GM12878 (cell line): Measurements from ENCODE around the gene PTPRN2. TPM values are rescaled to one million over a fixed set of nuclear protein-coding genes. Genes with fewer than 3 reads are reported as not detected.

Experiments used
- ATAC-seq: fragments of 200-7000 bp; cut with Tn5 transposase; 3 replicates; pipeline ENCODE4 v1.9.1; 2020; ENCODE audit warnings: mild to moderate bottlenecking, moderate library complexity
- BruUV-seq: library from RNA; stranded (reverse); fragments of 400-500 nt; replicated peaks from 2 replicates; lab custom pipeline; 2021; lab: Mats Ljungman, UMichigan
- CTCF ChIA-PET: fragments of 300-600 bp; sonication (Branson Sonifier 250); formaldehyde crosslinking; extraction: SDS; loops from one replicate; lab custom pipeline; 2021; ENCODE audit warnings: inconsistent platforms; lab: Yijun Ruan, JAX
- POLR2A ChIA-PET: fragments of 350-600 bp; formaldehyde crosslinking; extraction: SDS; loops from one replicate; lab custom pipeline; 2021; ENCODE audit warnings: inconsistent platforms; lab: Charles Lee
- RAD21 ChIA-PET: fragments of 300-600 bp; sonication (Branson Sonifier 250); formaldehyde crosslinking; loops from one replicate; lab custom pipeline; 2023; ENCODE audit warnings: antibody characterized with exemption; ENCODE audit not compliant: unreplicated experiment; lab: Charles Lee
- SMC1A ChIA-PET: fragments of 300-600 bp; sonication (Branson Sonifier 250); formaldehyde crosslinking; loops from one replicate; lab custom pipeline; 2023; ENCODE audit not compliant: unreplicated experiment, uncharacterized antibody; lab: Charles Lee
- DNase-seq: peaks from one replicate; pipeline ENCODE4 v3.0.0-alpha.2; 2011; ENCODE audit warnings: low read depth, low spot score
- FAIRE-seq: peaks from 3 replicates; lab custom pipeline; 2011; peaks lifted over from hg19 to GRCh38; lab: Jason Lieb, UNC
- H2AFZ ChIP-seq: 2 replicates; pipeline ENCODE4 v1.6.0; 2011; ENCODE audit warnings: low read depth, low read length, control low read depth; ENCODE audit not compliant: control insufficient read depth
- H3K27ac ChIP-seq: 2 replicates; pipeline ENCODE4 v1.5.1; 2011; ENCODE audit warnings: control low read depth; ENCODE audit not compliant: control insufficient read depth, insufficient read depth
- H3K27me3 ChIP-seq, 2 experiments: replicated peaks in 1 of 2; 2 replicates each; pipeline versions ENCODE4 v1.6.0 to v1.6.1; 2011; ENCODE audit warnings: low read length in 1 of 2; ENCODE audit not compliant: control insufficient read depth in 2 of 2, insufficient read depth in 2 of 2
- H3K36me3 ChIP-seq, 2 experiments: 2 replicates each; pipeline ENCODE4 v1.5.1; 2011; ENCODE audit warnings: low read length in 1 of 2; ENCODE audit not compliant: control insufficient read depth in 2 of 2, insufficient read depth in 2 of 2
- H3K4me1 ChIP-seq: 2 replicates; pipeline ENCODE4 v1.6.1; 2011; ENCODE audit warnings: mild to moderate bottlenecking, low read length, moderate library complexity, mixed read lengths; ENCODE audit not compliant: control insufficient read depth, insufficient read depth
- H3K4me2 ChIP-seq: 2 replicates; pipeline ENCODE4 v1.6.0; 2011; ENCODE audit warnings: control low read depth; ENCODE audit not compliant: control insufficient read depth, insufficient read depth
- H3K4me3 ChIP-seq: fragments of 200-600 bp; sonication (generic); 2 replicates; pipeline ENCODE4 v1.5.1; 2016
- H3K79me2 ChIP-seq: 2 replicates; pipeline ENCODE4 v1.6.0; 2011; ENCODE audit warnings: low read length; ENCODE audit not compliant: control insufficient read depth, insufficient read depth
- H3K9ac ChIP-seq: 2 replicates; pipeline ENCODE4 v1.8.0; 2011; ENCODE audit warnings: low read length, control low read depth, mixed read lengths; ENCODE audit not compliant: control insufficient read depth, insufficient read depth
- H3K9me3 ChIP-seq: replicated peaks from 3 replicates; pipeline ENCODE4 v1.5.1; 2011; ENCODE audit warnings: mild to moderate bottlenecking, low read length; ENCODE audit not compliant: control insufficient read depth, insufficient read depth
- H4K20me1 ChIP-seq: 2 replicates; pipeline ENCODE4 v1.6.0; 2011; ENCODE audit not compliant: control insufficient read depth, insufficient read depth
- BACH1 ChIP-seq: fragments of 450-650 bp; IDR thresholded peaks from 2 replicates; pipeline ENCODE4 v1.6.1; 2017; ENCODE audit warnings: mild to moderate bottlenecking, borderline replicate concordance
- CBX5 ChIP-seq: sonication (generic); IDR thresholded peaks from 2 replicates; pipeline ENCODE4 v1.6.1; 2016; ENCODE audit warnings: low read depth, moderate library complexity, mild to moderate bottlenecking, inconsistent platforms
- CHD4 ChIP-seq: fragments of 200-600 bp; sonication (generic); IDR thresholded peaks from 2 replicates; pipeline ENCODE4 v1.6.1; 2016; ENCODE audit warnings: mild to moderate bottlenecking
- DPF2 ChIP-seq: fragments of 450-650 bp; IDR thresholded peaks from 2 replicates; pipeline ENCODE4 v1.6.1; 2017; ENCODE audit warnings: mild to moderate bottlenecking
- ESRRA ChIP-seq: IDR thresholded peaks from 2 replicates; pipeline ENCODE4 v1.6.1; 2012; ENCODE audit warnings: mild to moderate bottlenecking, low read length, improper control_type of control experiment
- EZH2 ChIP-seq: IDR thresholded peaks from 2 replicates; pipeline ENCODE4 v1.6.1; 2012; ENCODE audit warnings: low read depth, mild to moderate bottlenecking, control low read depth, inconsistent platforms, low read length, borderline replicate concordance; ENCODE audit not compliant: control insufficient read depth
- IRF4 ChIP-seq: IDR thresholded peaks from 2 replicates; pipeline ENCODE4 v1.6.1; 2011; ENCODE audit warnings: low read depth, low read length
- MTA2 ChIP-seq: fragments of 450-650 bp; IDR thresholded peaks from 2 replicates; pipeline ENCODE4 v1.6.1; 2016; ENCODE audit warnings: low read depth, mild to moderate bottlenecking, moderate library complexity
- NFYB ChIP-seq: IDR thresholded peaks from 2 replicates; pipeline ENCODE4 v1.6.1; 2011; ENCODE audit warnings: low read depth, mild to moderate bottlenecking, low read length, improper control_type of control experiment, moderate library complexity; ENCODE audit not compliant: insufficient read depth
- PAX5 ChIP-seq: IDR thresholded peaks from 2 replicates; pipeline ENCODE4 v1.6.1; 2011; ENCODE audit warnings: low read depth, low read length, borderline replicate concordance
- PML ChIP-seq: IDR thresholded peaks from 2 replicates; pipeline ENCODE4 v1.6.1; 2012; ENCODE audit warnings: low read length, inconsistent platforms
- RAD21 ChIP-seq: IDR thresholded peaks from 2 replicates; pipeline ENCODE4 v1.6.1; 2011; ENCODE audit warnings: mild to moderate bottlenecking, low read depth, low read length, moderate library complexity; ENCODE audit not compliant: insufficient read depth
- RFX5 ChIP-seq: IDR thresholded peaks from 2 replicates; pipeline ENCODE4 v1.6.1; 2011; ENCODE audit warnings: low read depth, low read length, improper control_type of control experiment
- SMAD5 ChIP-seq: IDR thresholded peaks from 2 replicates; pipeline ENCODE4 v1.6.1; 2016; ENCODE audit warnings: antibody characterized with exemption, low read depth
- TAF1 ChIP-seq: IDR thresholded peaks from 2 replicates; pipeline ENCODE4 v1.6.1; 2011; ENCODE audit warnings: mild to moderate bottlenecking, low read depth, low read length, borderline replicate concordance
- TCF3 ChIP-seq: IDR thresholded peaks from 2 replicates; pipeline ENCODE4 v1.6.1; 2012; ENCODE audit warnings: low read depth, mild to moderate bottlenecking, low read length, borderline replicate concordance; ENCODE audit not compliant: insufficient read depth
- ZNF217 ChIP-seq: fragments of 450-650 bp; IDR thresholded peaks from 2 replicates; pipeline ENCODE4 v1.6.1; 2017; ENCODE audit warnings: antibody characterized with exemption, mild to moderate bottlenecking
- WGBS: methylation state at CpG from one replicate; pipeline ENCODE4 v1.1.6; 2016; ENCODE audit warnings: low lambda C conversion rate; ENCODE audit not compliant: insufficient replicate concordance, insufficient coverage; ENCODE audit errors: missing lambda C conversion rate; 5-methylcytosine and 5-hydroxymethylcytosine counted together
- in situ Hi-C: fragments of 300-500 bp; cut with MboI; formaldehyde crosslinking; loops from 9 replicates; pipeline ENCODE4 v1.14.3; 2018; ENCODE audit warnings: mixed read lengths
- intact Hi-C: fragments of 100-400 bp; cut with micrococcal nuclease; formaldehyde crosslinking; loops from one replicate; pipeline ENCODE4 v1.14.2; 2022; ENCODE audit not compliant: unreplicated experiment
- polyA plus RNA-seq, 11 experiments: library from polyadenylated mRNA; depleted of rRNA in 4 of 11; unstranded in 6 of 11; stranded (reverse) in 5 of 11; fragments of >200 nt; fragmentation: Nextera tagmentation in 4 of 11; fragmentation: Illumina TruSeq in 1 of 11; extraction: Ambion mirVana in 4 of 11; extraction: Trizol in 1 of 11; gene quantifications; 1 replicate in 1 of 11; 2 replicates in 10 of 11; pipeline versions ENCODE4 v1.2.1 to v1.2.3, GENCODE V29; 2011 to 2016; ENCODE audit warnings: inconsistent platforms in 2 of 11, missing spikeins in 2 of 11, low read depth in 1 of 11
- total RNA-seq, 4 experiments: library from RNA; depleted of rRNA in 3 of 4; stranded (reverse); fragments of >200 nt in 3 of 4; fragmentation: Illumina TruSeq in 1 of 4; extraction: Trizol in 1 of 4; gene quantifications; 2 replicates each; pipeline versions ENCODE4 v1.2.1 to v1.2.3, GENCODE V29; 2013 to 2021
- TF ChIP-seq, protein P1 (sequence below): IDR thresholded peaks from 2 replicates; pipeline ENCODE4 v1.6.1; 2012; ENCODE audit warnings: low read depth, low read length, improper control_type of control experiment
- TF ChIP-seq, protein P2 (sequence below): IDR thresholded peaks from 2 replicates; pipeline ENCODE4 v1.6.1; 2011; ENCODE audit warnings: borderline replicate concordance, low read depth, mild to moderate bottlenecking, moderate library complexity, low read length; ENCODE audit not compliant: insufficient read depth, poor library complexity, severe bottlenecking

Gene PTPRN2
- total and polyA plus RNA-seq, 10 of the 15 experiments (the other 5 are each of a cell fraction or from before 2014, with no cell fraction given): 5.4 TPM; not detected in 9

DNA sequence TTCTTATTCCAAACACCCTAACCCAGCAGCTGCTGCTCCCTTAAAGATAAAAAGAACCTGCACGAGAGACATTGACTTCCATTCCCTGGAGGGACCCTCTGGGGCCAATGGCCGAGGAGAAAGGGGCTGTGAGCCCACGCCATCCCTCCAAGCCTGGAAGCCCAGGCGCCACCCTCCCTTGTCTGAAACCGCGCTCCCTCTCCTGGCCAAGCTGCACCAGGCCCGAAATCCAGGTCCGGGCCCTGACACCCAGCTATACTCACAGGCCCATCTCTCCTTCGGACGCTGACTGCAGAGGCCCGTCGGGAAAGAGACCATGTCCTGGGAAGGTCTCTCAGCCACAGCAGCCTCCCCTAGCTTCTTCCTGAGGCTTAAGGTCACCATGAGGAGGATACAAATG is 196.5 kb downstream of the PTPRN2 start:
- TF ChIP-seq, protein P1, sequence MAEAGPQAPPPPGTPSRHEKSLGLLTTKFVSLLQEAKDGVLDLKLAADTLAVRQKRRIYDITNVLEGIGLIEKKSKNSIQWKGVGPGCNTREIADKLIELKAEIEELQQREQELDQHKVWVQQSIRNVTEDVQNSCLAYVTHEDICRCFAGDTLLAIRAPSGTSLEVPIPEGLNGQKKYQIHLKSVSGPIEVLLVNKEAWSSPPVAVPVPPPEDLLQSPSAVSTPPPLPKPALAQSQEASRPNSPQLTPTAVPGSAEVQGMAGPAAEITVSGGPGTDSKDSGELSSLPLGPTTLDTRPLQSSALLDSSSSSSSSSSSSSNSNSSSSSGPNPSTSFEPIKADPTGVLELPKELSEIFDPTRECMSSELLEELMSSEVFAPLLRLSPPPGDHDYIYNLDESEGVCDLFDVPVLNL: no peak
- no peaks in the 10 kb centered on the region for H3K36me3 ChIP-seq
- H3K27me3 ChIP-seq: no peaks in the 10 kb centered on the region
- FAIRE-seq (no peak), ATAC-seq (no peak), DNase-seq (no peak)
- no peaks in the 10 kb centered on the region for H3K79me2 ChIP-seq
- H3K9me3 ChIP-seq: peaks cover 2% of the 10 kb centered on the region; the same call in 1 of the 3 replicates
- no peaks in the 10 kb centered on the region for H4K20me1 ChIP-seq
- 67% methylated on average over 12 of the region's 12 CpGs for WGBS
- POLR2A ChIA-PET: no interaction called here
- BruUV-seq: no TSS peak
- H2AFZ ChIP-seq: no peak overlapping the region
- intact Hi-C loops (no loop called here), in situ Hi-C loops (no loop called here)
- CTCF ChIA-PET: no interaction called here
- H3K4me2 ChIP-seq: no peak overlapping the region
- no peak overlapping the region for H3K27ac ChIP-seq
- RAD21 ChIA-PET: no interaction called here
- SMC1A ChIA-PET: no interaction called here
- no peaks in the 10 kb centered on the region for H3K4me1 ChIP-seq
- H3K4me3 ChIP-seq: no peak overlapping the region
- H3K9ac ChIP-seq: no peak overlapping the region

DNA sequence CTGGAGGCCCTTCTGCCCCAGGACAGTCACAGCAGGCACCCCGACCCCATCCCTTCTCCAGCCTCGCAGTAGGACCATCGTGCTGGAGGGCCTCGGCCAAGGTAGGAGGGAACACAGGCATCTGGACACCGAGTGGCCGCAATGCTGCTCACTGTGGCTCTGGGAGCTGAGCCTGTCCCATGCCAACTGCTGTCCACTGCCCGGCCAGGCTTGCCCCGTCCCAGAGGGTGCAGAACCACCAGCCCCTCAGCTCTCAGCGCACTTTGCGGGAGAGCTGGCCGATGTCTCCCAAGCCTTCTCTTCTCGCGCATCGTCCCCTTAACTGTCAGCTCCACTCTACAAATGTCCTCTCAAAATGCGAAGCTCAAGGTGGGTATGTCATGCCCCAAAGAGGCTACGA is 197.2 kb downstream of the PTPRN2 start:
- WGBS: 69% methylated on average over 16 of the region's 16 CpGs
- ATAC-seq (no peak), DNase-seq (no peak), FAIRE-seq (no peak)
- ChIA-PET POLR2A (no interaction called here), RAD21 (no interaction called here), CTCF (no interaction called here), SMC1A (no interaction called here)
- intact Hi-C loops: no loop called here
- H3K79me2 ChIP-seq: no peaks in the 10 kb centered on the region
- H3K27me3 ChIP-seq: no peaks in the 10 kb centered on the region
- BruUV-seq: no TSS peak
- H3K4me1 ChIP-seq: no peaks in the 10 kb centered on the region
- no peak overlapping the region for H3K9ac ChIP-seq
- in situ Hi-C loops: no loop called here
- no peak overlapping the region for H3K27ac ChIP-seq
- no peak overlapping the region for H3K4me3 ChIP-seq
- H3K36me3 ChIP-seq: no peaks in the 10 kb centered on the region
- H3K4me2 ChIP-seq: no peak overlapping the region
- no peak overlapping the region for H2AFZ ChIP-seq
- H4K20me1 ChIP-seq: no peaks in the 10 kb centered on the region
- peaks cover 2% of the 10 kb centered on the region; the same call in 1 of the 3 replicates for H3K9me3 ChIP-seq
- no peak for TF ChIP-seq ESRRA
- TF ChIP-seq ZNF217: no peak
- TF ChIP-seq EZH2: no peak
- no peak for TF ChIP-seq DPF2
- no peak for TF ChIP-seq PAX5
- TF ChIP-seq CHD4: no peak
- TF ChIP-seq MTA2: no peak
- no peak for TF ChIP-seq PML
- TF ChIP-seq BACH1: no peak
- no peak for TF ChIP-seq NFYB
- TF ChIP-seq, protein P2, sequence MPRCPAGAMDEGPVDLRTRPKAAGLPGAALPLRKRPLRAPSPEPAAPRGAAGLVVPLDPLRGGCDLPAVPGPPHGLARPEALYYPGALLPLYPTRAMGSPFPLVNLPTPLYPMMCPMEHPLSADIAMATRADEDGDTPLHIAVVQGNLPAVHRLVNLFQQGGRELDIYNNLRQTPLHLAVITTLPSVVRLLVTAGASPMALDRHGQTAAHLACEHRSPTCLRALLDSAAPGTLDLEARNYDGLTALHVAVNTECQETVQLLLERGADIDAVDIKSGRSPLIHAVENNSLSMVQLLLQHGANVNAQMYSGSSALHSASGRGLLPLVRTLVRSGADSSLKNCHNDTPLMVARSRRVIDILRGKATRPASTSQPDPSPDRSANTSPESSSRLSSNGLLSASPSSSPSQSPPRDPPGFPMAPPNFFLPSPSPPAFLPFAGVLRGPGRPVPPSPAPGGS: no peak
- no peak for TF ChIP-seq RAD21
- TF ChIP-seq CBX5: no peak
- TF ChIP-seq TAF1: no peak
- no peak for TF ChIP-seq TCF3
- no peak for TF ChIP-seq RFX5
- TF ChIP-seq SMAD5: no peak
- no peak for TF ChIP-seq IRF4
